Adipocyte (in vitro differentiated cells): ENCODE data around the gene ABHD17C.

ENCODE experiments used
- DNase-seq: peaks from one replicate; pipeline ENCODE4 v3.0.0-alpha.2; 2015; ENCODE audit warnings: low read depth
- H3K27me3 ChIP-seq: replicated peaks from 2 replicates; pipeline ENCODE4 v1.7.0; 2013; ENCODE audit warnings: mild to moderate bottlenecking, low read length, moderate library complexity; ENCODE audit not compliant: control insufficient read depth, insufficient read depth
- H3K36me3 ChIP-seq: 2 replicates; pipeline ENCODE4 v1.7.0; 2013; ENCODE audit warnings: low read length, mild to moderate bottlenecking, moderate library complexity; ENCODE audit not compliant: control insufficient read depth, insufficient read depth, severe bottlenecking
- H3K4me1 ChIP-seq: 2 replicates; pipeline ENCODE4 v1.7.0; 2013; ENCODE audit warnings: mild to moderate bottlenecking, low read length, moderate library complexity; ENCODE audit not compliant: control insufficient read depth, insufficient read depth
- H3K4me3 ChIP-seq: 2 replicates; pipeline ENCODE4 v1.7.0; 2013; ENCODE audit warnings: mild to moderate bottlenecking, low read length, moderate library complexity
- H3K9ac ChIP-seq: 2 replicates; pipeline ENCODE4 v1.7.0; 2013; ENCODE audit warnings: mild to moderate bottlenecking, low read length, moderate library complexity
- H3K9me3 ChIP-seq: 2 replicates; pipeline ENCODE4 v1.7.0; 2013; ENCODE audit warnings: mild to moderate bottlenecking, low read length, moderate library complexity; ENCODE audit not compliant: control insufficient read depth

Gene ABHD17C

GRCh38 chr15:80764535-80764934 lies 69.4 kb downstream of the ABHD17C start:
- no peaks in the 10 kb centered on the region for H3K4me1 ChIP-seq
- no peak overlapping the region for H3K9ac ChIP-seq
- DNase-seq, result no peak
- no peaks in the 10 kb centered on the region for H3K36me3 ChIP-seq
- no peak overlapping the region for H3K4me3 ChIP-seq
- no peaks in the 10 kb centered on the region for H3K9me3 ChIP-seq
- H3K27me3 ChIP-seq, result no peaks in the 10 kb centered on the region

- Histone ChIP-seq H3K4me1 (no peaks in the 10 kb centered on the region), H3K36me3 (no peaks in the 10 kb centered on the region), H3K27me3 (no peaks in the 10 kb centered on the region), H3K9ac (no peak overlapping the region), H3K4me3 (no peak overlapping the region), H3K9me3 (no peaks in the 10 kb centered on the region)
- no peak for DNase-seq
Measured at GRCh38 chr15:80766275-80766674, 71.2 kb downstream of the ABHD17C start.

- Histone ChIP-seq H3K27me3 (no peaks in the 10 kb centered on the region), H3K4me3 (no peak overlapping the region), H3K9me3 (no peaks in the 10 kb centered on the region), H3K36me3 (no peaks in the 10 kb centered on the region), H3K9ac (no peak overlapping the region), H3K4me1 (peaks cover under 1% of the 10 kb centered on the region)
- DNase-seq, result no peak
Measured at GRCh38 chr15:80768158-80768557, 73.0 kb downstream of the ABHD17C start.

GRCh38 chr15:80769153-80769828 lies 74.2 kb downstream of the ABHD17C start:
- Histone ChIP-seq H3K27me3 (no peaks in the 10 kb centered on the region), H3K36me3 (no peaks in the 10 kb centered on the region), H3K9me3 (no peaks in the 10 kb centered on the region), H3K9ac (no peak overlapping the region), H3K4me3 (no peak overlapping the region), H3K4me1 (peaks cover 5% of the 10 kb centered on the region)
- no peak for DNase-seq

DNA sequence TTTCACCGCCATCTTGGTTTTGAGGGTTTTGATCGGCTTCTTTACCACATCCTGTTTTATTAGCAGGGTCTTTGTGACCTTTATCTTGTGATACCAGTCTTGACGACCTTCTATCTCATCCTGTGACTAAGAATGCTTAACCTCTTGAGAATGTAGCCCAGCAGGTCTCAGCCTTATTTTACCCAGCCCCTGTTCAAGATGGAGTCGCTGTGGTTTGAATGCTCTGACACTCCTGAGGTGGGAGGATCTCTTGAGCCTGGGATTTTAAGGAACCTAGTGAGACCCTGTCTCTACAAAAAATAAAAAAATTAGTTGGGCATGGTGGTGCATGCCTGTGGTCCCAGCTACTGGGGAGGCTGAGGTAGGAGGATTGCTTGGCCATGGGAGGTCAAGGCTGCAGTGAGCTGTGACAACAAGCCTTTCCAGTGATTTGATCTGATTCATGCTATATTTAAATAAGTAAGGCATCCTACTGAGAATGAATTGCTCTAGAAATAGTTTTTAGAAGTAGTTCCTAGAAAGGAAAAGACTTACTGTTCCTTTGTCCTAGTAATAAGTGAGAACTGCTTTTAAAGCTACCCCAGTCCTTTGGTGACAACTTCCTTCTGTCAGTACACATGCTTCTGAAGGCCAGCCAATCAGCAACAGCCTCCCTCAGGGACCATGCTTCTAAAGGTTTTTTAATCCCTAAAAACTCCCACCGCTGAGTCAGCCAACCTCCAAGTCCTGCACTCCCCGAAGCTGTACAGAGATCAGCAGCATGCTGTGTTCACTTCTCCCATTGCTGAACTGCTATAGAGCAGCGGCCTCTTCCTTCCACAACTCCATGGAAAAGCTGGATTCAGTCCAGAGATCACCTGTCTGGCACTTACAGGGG lies 75.0 kb downstream of the ABHD17C start:
- Histone ChIP-seq H3K9ac (no peak overlapping the region), H3K27me3 (no peaks in the 10 kb centered on the region), H3K9me3 (no peaks in the 10 kb centered on the region), H3K4me1 (peaks cover 5% of the 10 kb centered on the region), H3K36me3 (no peaks in the 10 kb centered on the region), H3K4me3 (no peak overlapping the region)
- DNase-seq, result peak; percentile 20

DNA sequence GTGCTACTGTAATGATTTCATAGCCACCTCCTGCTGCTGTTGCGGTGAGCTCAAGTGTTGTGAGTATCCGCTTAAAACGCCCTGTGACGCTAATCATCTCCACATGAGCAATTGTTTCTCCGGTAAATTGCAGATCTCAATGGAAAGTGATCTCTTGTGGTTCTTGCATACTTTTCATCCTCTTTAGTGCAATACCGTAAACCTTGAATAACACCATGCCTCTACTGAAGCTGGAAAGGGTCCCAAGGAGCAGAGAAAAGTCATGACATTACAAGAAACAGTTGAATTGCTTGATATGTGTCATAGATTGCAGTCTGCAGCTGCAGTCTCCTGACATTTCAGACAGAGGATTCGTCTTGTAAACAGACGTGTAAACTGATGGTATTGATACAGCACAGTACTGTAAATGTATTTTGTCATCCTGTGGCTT lies 78.0 kb downstream of the ABHD17C start:
- no peaks in the 10 kb centered on the region for H3K36me3 ChIP-seq
- no peaks in the 10 kb centered on the region for H3K9me3 ChIP-seq
- H3K4me3 ChIP-seq, result no peak overlapping the region
- peaks cover 26% of the 10 kb centered on the region for H3K4me1 ChIP-seq
- no peaks in the 10 kb centered on the region for H3K27me3 ChIP-seq
- DNase-seq, result peak; percentile 45
- no peak overlapping the region for H3K9ac ChIP-seq

DNA sequence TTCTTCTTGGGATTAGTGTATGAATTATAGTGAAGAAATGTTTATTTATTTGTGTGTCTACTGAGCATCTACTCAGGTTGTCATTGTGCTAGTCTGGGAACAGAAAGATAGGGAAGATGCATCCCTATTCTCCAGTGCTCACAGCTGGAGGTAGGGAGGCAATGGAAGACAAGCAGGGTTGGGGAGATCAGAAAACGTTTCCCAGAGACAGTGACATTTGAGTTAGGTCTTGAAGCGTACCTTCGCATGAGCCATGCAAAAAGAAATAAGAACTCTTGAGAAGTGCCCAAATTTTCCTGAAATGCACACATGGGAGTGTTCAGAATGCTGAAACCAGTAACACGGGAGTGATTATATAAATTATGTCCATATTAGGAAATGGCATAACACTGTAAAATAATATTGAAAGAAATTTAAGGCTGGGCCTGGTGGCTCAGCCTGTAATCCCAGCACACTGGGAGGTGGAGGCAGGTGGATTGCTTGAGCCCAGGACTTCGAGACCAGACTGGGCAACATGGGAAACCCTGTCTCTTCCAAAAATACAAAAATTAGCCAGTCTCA lies 78.8 kb downstream of the ABHD17C start:
- no peak overlapping the region for H3K9ac ChIP-seq
- no peak for DNase-seq
- H3K9me3 ChIP-seq, result no peaks in the 10 kb centered on the region
- peaks cover 32% of the 10 kb centered on the region for H3K4me1 ChIP-seq
- H3K36me3 ChIP-seq, result no peaks in the 10 kb centered on the region
- no peaks in the 10 kb centered on the region for H3K27me3 ChIP-seq
- H3K4me3 ChIP-seq, result no peak overlapping the region

- Histone ChIP-seq H3K9ac (no peak overlapping the region), H3K27me3 (no peaks in the 10 kb centered on the region), H3K36me3 (no peaks in the 10 kb centered on the region), H3K9me3 (no peaks in the 10 kb centered on the region), H3K4me3 (no peak overlapping the region), H3K4me1 (peaks cover 32% of the 10 kb centered on the region)
- no peak for DNase-seq
Measured at GRCh38 chr15:80774486-80774885, 79.4 kb downstream of the ABHD17C start.

DNA sequence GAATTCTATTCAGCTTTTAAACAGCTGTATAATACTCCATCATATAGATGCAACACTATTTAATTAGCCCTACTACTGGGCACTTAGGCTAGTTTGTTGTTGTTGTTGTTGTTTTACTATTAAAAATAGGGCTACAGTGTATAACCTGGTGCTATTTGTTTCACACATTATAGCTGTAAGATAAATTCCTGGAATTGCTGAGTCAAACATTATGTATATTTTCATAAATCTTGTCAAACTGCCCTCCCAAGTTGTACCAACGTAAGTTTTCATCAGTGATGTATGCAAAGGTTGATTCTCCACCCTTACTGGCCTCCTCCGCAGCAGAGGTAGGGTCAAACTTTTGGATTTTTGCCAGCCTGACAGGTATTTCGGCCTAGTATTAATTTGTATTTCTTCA lies 80.2 kb downstream of the ABHD17C start:
- no peaks in the 10 kb centered on the region for H3K36me3 ChIP-seq
- H3K9me3 ChIP-seq, result no peaks in the 10 kb centered on the region
- H3K4me1 ChIP-seq, result peaks cover 41% of the 10 kb centered on the region
- H3K27me3 ChIP-seq, result no peaks in the 10 kb centered on the region
- no peak for DNase-seq
- H3K4me3 ChIP-seq, result no peak overlapping the region
- peak overlapping the region; percentile 76 for H3K9ac ChIP-seq

- Histone ChIP-seq H3K9me3 (no peaks in the 10 kb centered on the region), H3K9ac (peak overlapping the region; percentile 76), H3K4me1 (peaks cover 42% of the 10 kb centered on the region), H3K27me3 (no peaks in the 10 kb centered on the region), H3K4me3 (peak overlapping the region; percentile 30), H3K36me3 (no peaks in the 10 kb centered on the region)
- DNase-seq, result peak; percentile 93
Measured at GRCh38 chr15:80776420-80777045, 81.4 kb downstream of the ABHD17C start.

DNA sequence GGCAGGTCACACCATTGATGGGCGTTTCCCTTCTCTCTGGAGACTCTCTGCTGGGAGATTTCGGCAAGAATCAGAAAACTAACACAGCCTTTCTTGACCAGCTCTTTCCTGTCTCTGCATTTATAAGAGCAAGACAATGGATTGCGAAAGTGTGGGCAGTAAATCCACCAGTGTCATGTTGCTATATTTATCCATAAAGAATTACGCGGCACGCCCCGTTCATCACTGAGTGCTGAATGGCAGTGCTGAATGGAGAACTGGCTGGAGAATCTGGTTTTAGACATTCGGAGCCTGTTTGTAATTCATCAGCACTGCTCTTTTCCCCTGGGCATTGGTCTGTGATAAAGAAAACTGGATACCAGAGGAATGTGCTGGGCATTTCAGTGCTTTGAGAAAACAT lies 82.0 kb downstream of the ABHD17C start:
- Histone ChIP-seq H3K36me3 (peaks cover 3% of the 10 kb centered on the region), H3K9ac (peak overlapping the region; percentile 85), H3K4me1 (peaks cover 42% of the 10 kb centered on the region), H3K9me3 (no peaks in the 10 kb centered on the region), H3K4me3 (peak overlapping the region; percentile 30), H3K27me3 (no peaks in the 10 kb centered on the region)
- peak; percentile 97 for DNase-seq
